ENCODE data around the gene C10orf143.

GRCh38 chr10:130076681-130077080 lies 33.9 kb downstream of the C10orf143 start:
- TF ChIP-seq CTCF (IDR thresholded peaks at IDR 0.05; ENCODE audit: low read depth, low read length) (no peak), EZH2phosphoT487 (IDR thresholded peaks at IDR 0.05; ENCODE audit: low read depth) (no peak)
